ENCODE measurements around the gene UBQLN3.

- TF ChIP-seq FOXK2 (IDR thresholded peaks at IDR 0.05) (no peak), PKNOX1 (IDR thresholded peaks at IDR 0.05) (no peak)
These were observed 31.7 kb upstream of the UBQLN3 start for GRCh38 chr11:5541427-5541826.
